ENCODE measurements around the gene APPBP2.

GRCh38 chr17:60471451-60471850 lies 54.6 kb downstream of the APPBP2 start:
- TF ChIP-seq POLR2AphosphoS5 (IDR thresholded peaks at IDR 0.05; ENCODE audit: low read depth, low read length): no peak
- TF ChIP-seq POLR2A (IDR thresholded peaks at IDR 0.05; ENCODE audit: low read depth, low read length): no peak
- TF ChIP-seq TAF1 (IDR thresholded peaks at IDR 0.05; ENCODE audit: low read depth, low read length): no peak
- TF ChIP-seq SPI1 (IDR thresholded peaks at IDR 0.05; ENCODE audit: low read depth, low read length): no peak
- TF ChIP-seq POU2F2 (IDR thresholded peaks at IDR 0.05; ENCODE audit: low read depth, low read length): no peak
- no peak for TF ChIP-seq PAX5 (IDR thresholded peaks at IDR 0.05; ENCODE audit: insufficient read depth, low read length, severe bottlenecking)

Data from GM12891 (cell line).